Measurements from ENCODE around the gene CDH4.

The CDH4 gene

DNA sequence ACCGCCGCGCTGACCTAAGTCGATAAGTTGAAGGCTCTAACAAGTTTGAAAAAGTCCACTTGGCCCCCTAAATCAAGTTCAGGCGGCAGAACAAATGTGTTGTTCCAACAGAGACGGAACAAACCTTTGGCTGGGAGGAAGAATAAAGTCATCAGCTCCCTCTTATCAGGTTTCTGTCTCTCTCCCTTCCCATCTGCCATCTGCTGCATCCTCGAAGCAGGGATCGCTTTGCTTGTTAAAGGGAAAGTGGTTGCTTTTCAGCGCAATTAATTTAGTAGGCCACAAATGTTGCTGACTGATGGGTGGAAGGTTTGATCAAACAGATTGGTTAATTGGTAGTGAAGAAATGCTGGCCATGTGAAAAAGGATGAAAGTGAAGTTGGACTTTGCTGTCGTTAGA, 64.3 kb downstream of the CDH4 start:
- Histone ChIP-seq H3K4me3 (no peak overlapping the region), H3K27ac (no peak overlapping the region)

DNA sequence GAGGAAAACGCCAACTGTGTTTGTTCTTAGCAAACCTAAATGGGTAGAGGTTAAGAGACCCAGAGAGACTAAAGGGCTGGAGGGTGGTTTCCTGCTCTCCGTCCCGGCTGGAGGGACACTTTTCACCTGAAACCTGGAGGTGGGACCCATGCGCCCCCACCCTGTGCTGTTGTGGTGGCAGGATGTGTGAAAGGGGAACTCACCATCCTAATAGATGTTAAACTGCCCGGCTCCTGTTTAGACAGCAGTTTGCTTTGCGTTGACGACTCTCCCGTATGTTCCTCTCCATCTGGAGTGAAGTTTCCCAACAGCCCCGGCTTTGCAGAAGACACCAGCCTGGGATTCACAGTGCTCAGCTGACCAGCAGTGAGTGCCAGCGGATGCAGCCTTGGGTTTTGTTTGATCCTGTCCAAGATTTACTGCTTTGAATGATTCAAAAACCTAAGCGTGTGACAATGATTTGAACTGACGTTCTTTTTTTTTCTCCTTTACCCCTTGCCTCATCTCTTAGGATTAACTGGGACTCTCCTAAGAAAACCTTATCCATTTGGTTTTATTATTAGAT, 66.0 kb downstream of the CDH4 start:
- Histone ChIP-seq H3K4me3 (no peak overlapping the region), H3K27ac (no peak overlapping the region)

DNA sequence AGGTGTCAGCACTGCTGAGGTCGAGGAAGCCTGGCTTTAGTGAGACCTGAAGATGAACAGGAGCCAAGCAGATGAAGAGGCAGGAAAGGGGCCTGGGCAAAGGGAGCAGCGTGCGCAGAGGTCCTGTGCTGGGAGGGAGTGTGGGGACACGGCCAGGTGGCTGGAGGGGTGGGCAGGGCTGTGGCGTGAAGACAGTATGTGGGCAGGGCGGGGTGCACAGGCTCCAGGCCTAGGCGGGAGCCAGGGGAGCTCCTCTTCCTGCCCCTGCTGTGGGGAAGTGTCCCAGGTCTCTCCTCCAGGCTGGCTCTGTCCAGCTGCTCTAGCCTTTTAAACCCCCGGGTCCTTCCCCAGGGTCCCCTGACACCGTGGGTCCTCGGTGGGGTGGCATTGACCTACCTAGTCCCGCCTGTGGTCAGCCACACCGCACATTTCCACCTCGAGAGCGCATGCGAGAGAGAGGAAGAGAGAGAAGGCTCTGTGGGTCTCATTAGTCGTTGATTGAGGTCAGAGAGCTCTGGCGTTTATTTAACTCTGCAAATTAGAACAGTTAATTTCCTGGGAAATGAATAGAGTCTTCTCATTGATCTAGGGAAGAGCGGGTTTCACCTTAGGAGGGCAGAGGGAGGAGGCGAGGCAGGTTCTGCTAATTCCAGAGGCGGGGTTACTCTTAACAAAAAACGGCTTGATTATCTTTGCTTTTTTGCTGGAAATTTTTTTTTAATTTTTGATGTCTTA, 68.8 kb downstream of the CDH4 start:
- Histone ChIP-seq H3K4me3 (no peak overlapping the region), H3K27ac (no peak overlapping the region)

DNA sequence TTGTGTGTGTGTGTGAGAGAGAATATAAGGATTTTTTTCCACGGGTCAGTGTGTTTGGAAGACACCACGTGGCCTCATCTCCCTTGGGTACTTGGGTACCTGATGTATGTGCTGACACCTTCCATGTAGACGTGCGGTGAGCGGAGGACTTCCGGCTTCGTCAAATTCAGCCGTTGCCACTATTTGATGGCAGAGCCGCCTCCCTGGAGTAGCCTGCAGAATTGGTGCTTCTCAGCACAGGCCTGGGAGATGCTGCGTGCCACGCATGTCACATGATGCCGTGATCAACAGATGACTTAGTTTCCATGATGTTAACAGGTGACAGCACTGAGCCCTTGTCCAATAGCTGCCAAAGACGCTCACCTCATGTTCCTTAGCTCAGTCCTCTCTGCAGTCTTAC, 69.4 kb downstream of the CDH4 start:
- Histone ChIP-seq H3K4me3 (no peak overlapping the region), H3K27ac (no peak overlapping the region)

DNA sequence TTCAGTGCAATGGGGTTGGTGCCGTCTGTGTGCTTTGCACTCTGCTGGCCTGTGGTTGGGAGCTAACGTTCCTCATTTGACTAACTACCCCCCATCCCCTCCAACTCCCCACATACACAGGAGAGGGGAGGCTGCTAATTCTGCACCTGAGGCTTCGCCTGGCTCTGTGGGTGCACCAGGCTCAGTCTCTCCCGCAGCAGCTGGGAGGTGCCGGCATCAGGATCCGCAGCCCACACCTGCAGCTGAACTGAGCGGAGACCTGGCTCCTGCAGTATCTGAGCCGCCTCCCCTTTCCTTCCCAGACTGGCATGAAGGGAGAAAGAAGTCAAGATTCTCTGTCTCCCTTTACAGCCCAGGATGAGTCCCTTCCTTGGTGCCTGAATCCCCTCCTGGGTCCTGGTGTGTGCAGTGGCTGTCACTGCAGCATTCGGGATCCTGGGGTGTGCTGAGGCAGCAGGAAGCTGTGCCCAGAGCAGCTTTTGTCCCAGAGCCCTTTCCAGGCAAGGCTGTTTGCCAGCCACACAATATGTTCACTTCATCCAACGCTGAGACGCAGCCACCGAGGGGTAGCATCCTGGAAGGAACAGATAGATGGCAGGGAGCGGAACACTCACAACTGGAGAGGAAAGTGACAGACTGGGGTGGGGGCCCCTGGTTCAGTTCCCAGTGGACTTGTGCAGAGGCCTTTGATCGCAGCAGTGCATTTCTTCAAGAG, 70.2 kb downstream of the CDH4 start:
- Histone ChIP-seq H3K4me3 (no peak overlapping the region), H3K27ac (no peak overlapping the region)

DNA sequence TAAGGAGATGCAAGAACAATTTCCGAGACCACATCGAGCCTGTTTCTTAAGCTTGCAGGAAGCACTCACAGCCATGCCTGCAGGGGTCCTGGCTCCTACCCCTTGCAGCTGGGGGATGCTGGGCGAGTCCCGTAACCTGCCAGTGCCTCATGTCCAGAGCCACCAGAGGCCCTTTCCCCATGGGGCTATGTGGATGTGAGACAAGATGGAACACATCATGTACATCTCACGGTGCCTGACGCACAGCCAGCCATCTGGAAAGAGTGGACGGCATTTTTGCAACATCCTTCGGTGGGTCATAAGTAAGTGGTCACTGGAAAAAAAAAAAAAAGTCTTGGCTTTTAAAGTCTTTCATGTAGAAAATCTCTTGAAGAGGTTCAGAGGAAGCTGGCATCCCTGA, 72.8 kb downstream of the CDH4 start:
- Histone ChIP-seq H3K4me3 (no peak overlapping the region), H3K27ac (no peak overlapping the region)

DNA sequence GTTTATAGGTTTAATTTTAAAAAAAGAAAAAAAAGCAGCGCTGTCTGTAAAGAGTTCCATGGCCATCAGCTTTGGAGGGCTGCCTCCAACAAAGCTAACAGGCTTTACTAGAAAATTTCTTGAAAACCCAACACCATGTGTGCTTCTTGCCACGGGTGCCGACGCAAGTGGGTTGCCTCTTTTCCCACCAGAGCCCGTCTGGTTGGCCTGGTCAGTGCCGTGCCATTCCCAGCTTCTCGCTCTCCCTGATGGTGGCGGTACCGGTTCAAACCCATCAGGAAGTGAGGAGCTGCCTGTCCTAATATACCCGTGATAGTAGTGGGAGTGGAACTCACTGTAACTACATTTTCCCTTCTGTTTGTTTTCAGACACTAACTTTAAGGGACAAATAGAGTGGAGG, 73.7 kb downstream of the CDH4 start:
- no peak overlapping the region for H3K4me3 ChIP-seq
- H3K27ac ChIP-seq, result no peak overlapping the region

DNA sequence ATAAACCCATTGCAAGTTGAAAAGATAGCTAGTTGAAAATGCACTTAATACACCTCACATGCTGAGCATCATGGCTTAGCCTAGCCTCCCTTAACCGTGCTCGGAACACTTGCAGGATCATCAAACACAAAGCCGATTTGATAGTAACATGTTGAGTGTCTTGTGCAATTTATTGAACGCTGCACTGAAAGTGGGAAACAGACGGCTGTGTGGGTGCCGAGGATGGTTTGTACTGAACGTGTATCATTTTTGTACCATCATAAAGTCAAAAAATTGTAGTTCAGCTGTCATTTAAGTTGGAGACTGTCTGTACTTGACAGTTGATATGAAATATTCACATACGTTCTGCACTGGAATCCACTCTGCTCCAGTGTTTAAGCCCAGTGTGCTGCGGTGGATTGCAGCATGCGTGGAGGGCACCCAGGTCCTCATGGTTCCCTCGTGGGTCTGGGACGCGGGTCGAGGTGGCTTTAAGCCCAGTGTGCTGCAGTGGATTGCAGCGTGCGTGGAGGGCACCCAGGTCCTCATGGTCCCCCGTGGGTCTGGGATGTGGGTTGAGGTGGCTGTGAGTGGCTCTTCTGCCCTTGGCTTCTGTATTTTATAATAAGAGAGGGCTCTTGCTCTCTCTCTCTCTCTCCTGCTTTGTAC, 77.0 kb downstream of the CDH4 start:
- Histone ChIP-seq H3K27ac (no peak overlapping the region), H3K4me3 (no peak overlapping the region)

DNA sequence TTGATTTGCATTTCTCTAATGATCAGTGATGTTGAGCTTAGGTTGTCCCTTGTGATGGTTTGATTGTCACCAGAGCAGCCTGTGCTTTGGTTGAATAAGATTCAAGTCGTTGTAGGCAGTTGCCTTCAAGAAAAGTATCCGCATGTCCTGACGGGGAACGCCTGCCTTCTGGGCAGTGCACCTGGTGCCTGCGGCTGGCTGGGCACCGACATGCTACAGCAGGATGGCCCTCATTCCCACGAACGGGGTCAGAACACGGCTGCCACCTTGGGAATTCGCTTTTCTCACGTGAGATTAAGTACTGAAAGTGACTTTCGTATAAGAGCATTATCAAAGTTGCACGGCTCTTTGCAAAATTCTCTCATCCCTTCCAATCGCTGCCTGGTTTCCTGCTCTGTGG, 78.4 kb downstream of the CDH4 start:
- Histone ChIP-seq H3K27ac (no peak overlapping the region), H3K4me3 (no peak overlapping the region)

DNA sequence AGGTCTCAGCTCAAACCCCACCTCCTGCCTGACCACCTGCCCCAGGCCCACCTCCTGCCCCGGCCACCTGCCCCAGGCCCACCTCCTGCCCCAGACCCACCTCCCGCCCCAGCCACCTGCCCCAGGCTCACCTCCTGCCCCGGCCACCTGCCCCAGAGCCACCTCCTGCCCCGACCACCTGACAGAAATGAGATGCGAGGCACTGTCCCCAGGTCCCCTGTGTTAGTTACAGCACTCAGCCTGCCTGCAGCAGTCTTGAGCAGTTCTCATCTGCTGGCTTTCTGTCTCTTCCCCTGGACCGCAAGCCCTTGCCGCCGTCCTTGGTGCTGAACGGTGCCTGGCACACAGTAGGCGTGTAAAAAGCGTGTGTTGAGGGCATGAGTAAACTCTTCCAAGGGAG, 79.5 kb downstream of the CDH4 start:
- no peak overlapping the region for H3K27ac ChIP-seq
- no peak overlapping the region for H3K4me3 ChIP-seq

DNA sequence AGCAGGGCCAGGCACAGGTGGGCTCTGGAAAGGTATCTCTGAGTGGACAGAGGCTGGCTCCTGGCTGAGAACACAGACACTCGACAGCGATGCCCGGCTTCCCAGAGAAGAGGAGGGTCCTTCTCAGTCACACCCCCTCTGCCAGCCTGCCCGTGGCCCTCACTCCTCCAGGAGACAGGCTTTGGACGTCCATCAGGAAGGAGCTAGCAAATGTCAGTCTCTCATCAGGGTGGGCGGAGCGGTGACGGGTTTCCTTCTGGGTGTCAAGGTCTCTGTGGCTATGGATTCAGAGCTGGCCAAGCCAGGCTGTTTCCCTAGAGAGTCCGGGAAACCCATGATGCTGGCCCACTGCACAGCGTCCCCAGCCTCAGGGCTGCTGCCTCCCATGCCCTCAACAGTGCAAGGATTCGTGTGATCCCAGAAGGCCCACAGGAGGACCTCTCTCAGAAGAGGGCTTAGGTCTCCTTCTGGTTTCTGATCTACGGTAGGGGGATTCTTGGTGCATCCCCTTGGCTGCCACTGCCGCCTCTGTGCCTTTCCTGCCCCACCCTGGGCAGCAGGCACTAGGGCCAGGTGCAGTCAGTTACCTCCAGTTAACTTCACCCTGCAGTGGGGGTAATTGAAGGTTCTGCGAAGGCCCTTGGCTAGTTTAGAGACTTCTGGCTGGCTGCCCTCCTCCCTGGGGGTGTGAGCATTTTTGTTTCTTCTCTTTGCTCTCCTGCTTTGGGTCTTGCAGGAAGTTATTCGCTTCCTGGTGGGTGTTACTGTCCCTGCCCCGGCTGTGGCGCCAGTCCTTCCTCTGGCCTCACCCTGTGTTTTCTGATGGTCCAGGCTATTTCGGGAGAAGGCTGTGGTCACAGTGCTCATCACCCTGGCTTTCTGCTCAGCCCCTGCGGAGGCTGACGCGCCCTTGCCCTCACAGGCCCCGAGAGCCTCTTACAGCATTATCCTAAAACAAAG, 80.2 kb downstream of the CDH4 start:
- no peak overlapping the region for H3K4me3 ChIP-seq
- no peak overlapping the region for H3K27ac ChIP-seq

DNA sequence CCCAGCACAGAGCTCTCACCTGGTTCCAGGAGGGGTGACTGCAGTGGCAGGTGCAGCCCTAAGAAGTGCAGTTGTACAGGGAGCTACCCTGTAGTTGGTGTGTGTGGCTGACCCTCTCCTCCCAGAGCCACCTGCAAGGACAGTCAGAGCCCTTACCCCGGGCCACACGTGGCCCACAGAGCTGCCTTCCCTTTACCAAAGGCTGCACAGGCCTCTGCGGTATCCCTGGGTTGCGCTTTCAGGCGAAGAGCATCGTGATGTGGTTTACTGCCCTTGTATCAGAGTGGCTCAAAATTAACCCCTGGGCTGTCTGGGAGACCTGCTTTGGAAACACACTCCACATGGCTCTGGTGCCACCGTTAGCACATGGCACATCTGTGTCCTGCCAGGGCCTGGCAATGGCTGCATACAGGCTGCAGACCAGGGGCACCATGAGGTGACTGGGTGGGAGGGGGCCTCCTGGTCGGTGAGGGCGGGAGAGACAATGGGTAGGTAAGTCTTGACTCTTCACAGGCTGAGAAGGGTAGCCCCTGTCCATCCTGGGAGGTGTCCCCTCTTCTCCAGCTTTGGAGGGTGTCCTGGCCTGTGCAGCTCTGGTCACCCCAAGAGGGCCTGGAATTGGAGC, 81.5 kb downstream of the CDH4 start:
- Histone ChIP-seq H3K4me3 (no peak overlapping the region), H3K27ac (no peak overlapping the region)

DNA sequence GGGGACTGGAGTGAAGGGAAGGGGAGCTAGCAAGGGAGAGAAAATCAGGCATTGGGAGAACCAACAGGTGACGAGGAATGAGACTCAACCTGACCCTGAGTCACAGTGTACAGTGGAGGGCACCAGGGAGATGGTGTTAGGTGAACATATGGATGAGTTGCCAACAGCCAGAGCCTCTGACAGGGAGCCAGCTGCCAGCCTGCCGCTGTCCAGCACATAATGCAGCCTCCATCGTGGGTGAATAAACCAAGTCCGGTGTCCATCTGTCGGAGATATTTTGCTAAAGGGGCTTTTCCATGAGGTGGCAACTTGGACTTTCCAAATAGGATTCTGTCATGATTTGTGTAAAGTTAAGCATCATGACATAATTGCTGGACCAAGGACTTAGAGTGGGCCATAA, 88.1 kb downstream of the CDH4 start:
- H3K4me3 ChIP-seq, result no peak overlapping the region
- no peak overlapping the region for H3K27ac ChIP-seq

DNA sequence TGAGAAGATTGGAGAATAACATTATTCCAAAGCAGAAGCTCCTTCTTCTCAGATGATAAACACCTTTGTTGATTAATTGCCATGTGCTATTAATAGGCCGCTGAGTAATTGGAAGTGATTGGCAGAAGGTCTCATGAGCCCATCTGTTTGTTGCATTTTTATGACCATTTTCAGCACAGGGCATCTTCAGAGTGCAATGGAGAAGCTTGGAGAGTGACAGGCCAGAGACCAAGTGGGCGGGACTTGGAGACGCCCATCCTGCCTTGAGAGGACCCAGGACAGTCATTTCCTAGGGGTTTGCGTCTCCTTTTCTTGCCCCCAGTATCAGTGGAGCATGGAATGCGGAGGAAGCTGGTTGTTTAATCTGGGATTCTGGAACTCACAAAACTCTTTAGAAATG, 89.5 kb downstream of the CDH4 start:
- H3K4me3 ChIP-seq, result no peak overlapping the region
- H3K27ac ChIP-seq, result no peak overlapping the region

DNA sequence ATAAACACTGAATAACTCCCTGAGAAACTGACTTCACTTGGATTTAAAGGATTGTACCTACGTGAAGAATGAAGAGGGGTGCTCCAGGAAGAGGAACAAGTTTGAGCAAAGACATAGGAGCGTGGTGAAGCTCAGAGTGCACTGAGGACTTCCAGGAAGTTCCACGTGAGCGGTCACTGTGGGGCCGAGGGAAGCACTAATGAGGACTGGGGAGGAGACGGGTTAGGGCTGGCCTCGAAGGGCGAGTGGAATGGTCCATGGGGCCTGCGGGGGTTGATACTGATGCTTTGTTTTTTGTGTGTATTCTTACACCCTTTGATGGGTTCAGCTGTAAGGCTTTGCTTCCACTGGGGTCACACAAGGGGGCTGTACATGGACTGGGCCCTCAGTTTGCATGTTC, 91.9 kb downstream of the CDH4 start:
- Histone ChIP-seq H3K4me3 (no peak overlapping the region), H3K27ac (no peak overlapping the region)

DNA sequence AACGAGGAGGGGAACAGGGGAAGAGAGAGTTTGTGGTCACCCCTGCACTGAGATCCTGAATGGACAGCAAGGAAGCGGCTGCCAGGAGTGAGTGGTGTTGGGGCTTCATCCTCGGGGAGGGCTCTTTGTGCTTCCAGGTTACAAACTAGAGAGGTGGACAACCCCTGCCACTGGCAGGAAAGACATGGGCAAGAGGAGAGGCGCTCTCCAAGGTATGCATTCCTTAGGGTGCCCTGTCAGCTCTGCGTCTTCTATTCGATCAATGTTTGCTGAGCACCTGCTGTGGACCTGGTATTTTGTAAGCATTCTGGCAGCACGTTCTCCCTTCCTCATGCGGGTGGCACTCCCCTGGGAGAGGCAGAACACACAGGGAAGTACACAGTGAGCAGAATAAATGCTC, 93.6 kb downstream of the CDH4 start:
- no peak overlapping the region for H3K4me3 ChIP-seq
- H3K27ac ChIP-seq, result no peak overlapping the region

DNA sequence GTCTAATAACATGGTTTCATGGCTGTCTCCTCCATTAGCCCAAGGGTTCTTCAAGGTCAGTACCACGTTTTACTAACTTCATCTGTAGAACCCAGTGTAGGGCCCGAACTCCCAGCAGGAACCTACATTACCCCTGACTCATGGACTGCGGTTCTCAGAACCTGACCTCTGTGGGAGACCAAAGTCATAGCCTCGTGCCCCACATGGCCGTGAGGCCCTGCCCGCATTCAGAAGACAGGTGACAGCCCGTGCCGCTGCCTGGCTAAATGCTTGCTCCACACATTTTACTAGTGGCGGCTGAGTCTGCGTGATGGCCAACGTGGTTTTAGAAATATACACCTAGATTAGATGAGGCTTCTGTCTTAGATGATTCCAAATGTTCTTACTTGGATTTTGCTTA, 94.9 kb downstream of the CDH4 start:
- H3K4me3 ChIP-seq, result no peak overlapping the region
- H3K27ac ChIP-seq, result no peak overlapping the region

DNA sequence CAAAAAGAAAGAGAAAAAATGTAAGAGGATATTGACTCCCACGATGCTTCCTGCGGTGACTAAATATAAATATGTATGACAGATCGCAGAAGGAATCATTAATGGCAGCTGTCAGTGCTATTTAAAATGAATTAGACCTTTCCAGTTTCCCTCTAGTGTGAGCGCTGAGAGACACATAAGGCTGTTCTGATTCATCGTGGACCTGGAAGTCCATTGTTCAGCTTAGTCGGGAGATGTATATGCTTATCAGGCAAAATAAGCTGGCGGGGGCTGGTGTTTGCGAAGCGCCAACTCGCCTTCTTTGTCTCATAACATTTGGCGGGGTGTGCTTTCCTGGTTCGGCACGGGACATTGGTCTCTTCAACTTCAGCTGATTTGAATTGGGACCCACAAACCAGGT, 95.4 kb downstream of the CDH4 start:
- no peak overlapping the region for H3K27ac ChIP-seq
- no peak overlapping the region for H3K4me3 ChIP-seq

DNA sequence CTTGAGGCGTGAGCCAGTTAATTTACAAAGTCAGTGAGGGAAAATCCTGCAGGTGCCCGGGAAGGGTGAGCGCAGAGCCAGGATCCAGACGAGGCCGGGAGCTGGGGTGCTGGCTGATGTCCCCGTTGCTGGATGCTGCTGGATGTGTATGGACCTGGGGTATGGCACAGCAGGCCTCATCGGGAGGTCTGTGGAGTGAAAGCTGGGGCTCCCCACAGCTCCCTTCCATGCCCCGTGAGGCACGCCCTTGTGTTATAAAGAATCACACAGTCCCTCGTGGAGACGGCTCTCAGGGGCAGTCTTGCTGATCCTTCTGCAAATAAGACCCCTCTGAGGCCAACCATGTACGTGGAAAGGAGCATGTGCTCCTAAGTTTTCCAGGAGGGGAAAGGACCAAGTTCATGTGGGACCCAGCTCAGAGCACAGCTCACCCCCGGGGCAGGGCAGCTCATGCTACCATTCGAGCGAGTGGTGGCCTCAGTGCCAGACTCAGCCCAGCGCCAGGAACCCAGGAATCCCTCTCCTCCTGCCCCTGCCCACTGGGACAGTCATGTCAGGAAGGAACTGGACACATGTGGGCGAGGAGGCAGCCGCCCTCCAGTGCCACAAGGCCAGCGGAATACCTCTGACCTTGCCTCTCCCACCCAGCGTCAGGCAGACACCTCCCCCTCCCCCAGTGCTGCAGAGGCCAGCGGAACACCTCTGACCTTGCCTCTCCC, 97.5 kb downstream of the CDH4 start:
- Histone ChIP-seq H3K27ac (no peak overlapping the region), H3K4me3 (no peak overlapping the region)
